ENCODE measurements around the gene MYO5A. TPM values are rescaled to one million over a fixed set of nuclear protein-coding genes. Genes with fewer than 3 reads are reported as not detected.

Gene MYO5A
- total RNA-seq, 1 experiment from 2014 or later, result 9.9 TPM

GRCh38 chr15:52369455-52369854 is 159.2 kb downstream of the MYO5A start:
- H3K4me3 ChIP-seq (ENCODE audit: low read depth, low read length), result no peak overlapping the region
- no peaks in the 10 kb centered on the region for H3K36me3 ChIP-seq (ENCODE audit: control insufficient read depth, insufficient read depth, low read length)
- Mint-ChIP-seq H3K4me3 (ENCODE audit: unreplicated experiment) (no peak overlapping the region), H3K27me3 (ENCODE audit: insufficient read depth, unreplicated experiment) (no peaks in the 10 kb centered on the region), H3K36me3 (ENCODE audit: insufficient read depth, unreplicated experiment) (no peaks in the 10 kb centered on the region), H3K9me3 (ENCODE audit: unreplicated experiment) (no peaks in the 10 kb centered on the region), H3K27ac (ENCODE audit: unreplicated experiment) (no peak overlapping the region), H3K4me1 (ENCODE audit: low read depth, unreplicated experiment) (peaks cover 13% of the 10 kb centered on the region)
- intact Hi-C loops (cut with micrococcal nuclease; ENCODE audit: unreplicated experiment), result no loop called here
- DNase-seq, result no peak
- CTCF ChIA-PET, result no interaction called here
- no peak for TF ChIP-seq CTCF (IDR thresholded peaks at IDR 0.05; ENCODE audit: insufficient read depth in 1 of 2, low read depth in 1 of 2, low read length in 1 of 2, severe bottlenecking in 1 of 2, unreplicated experiment in 1 of 2)
- H3K9me3 ChIP-seq, result no peaks in the 10 kb centered on the region
- no TSS peak for BruUV-seq (replicated peaks)
- no peaks in the 10 kb centered on the region for H3K4me1 ChIP-seq
- no peaks in the 10 kb centered on the region for H3K27me3 ChIP-seq (replicated peaks; ENCODE audit: control insufficient read depth, insufficient read depth, low read length)
- POLR2A ChIA-PET, result no interaction called here

- Mint-ChIP-seq H3K4me1 (ENCODE audit: low read depth, unreplicated experiment) (peaks cover 13% of the 10 kb centered on the region), H3K27ac (ENCODE audit: unreplicated experiment) (peak overlapping the region; percentile 65), H3K9me3 (ENCODE audit: unreplicated experiment) (no peaks in the 10 kb centered on the region), H3K36me3 (ENCODE audit: insufficient read depth, unreplicated experiment) (no peaks in the 10 kb centered on the region), H3K4me3 (ENCODE audit: unreplicated experiment) (no peak overlapping the region), H3K27me3 (ENCODE audit: insufficient read depth, unreplicated experiment) (no peaks in the 10 kb centered on the region)
- POLR2A ChIA-PET, result no interaction called here
- H3K9me3 ChIP-seq, result no peaks in the 10 kb centered on the region
- H3K4me3 ChIP-seq (ENCODE audit: low read depth, low read length), result no peak overlapping the region
- intact Hi-C loops (cut with micrococcal nuclease; ENCODE audit: unreplicated experiment), result no loop called here
- no peak for TF ChIP-seq CTCF (IDR thresholded peaks at IDR 0.05; ENCODE audit: insufficient read depth in 1 of 2, low read depth in 1 of 2, low read length in 1 of 2, severe bottlenecking in 1 of 2, unreplicated experiment in 1 of 2)
- CTCF ChIA-PET, result no interaction called here
- H3K36me3 ChIP-seq (ENCODE audit: control insufficient read depth, insufficient read depth, low read length), result no peaks in the 10 kb centered on the region
- no peaks in the 10 kb centered on the region for H3K27me3 ChIP-seq (replicated peaks; ENCODE audit: control insufficient read depth, insufficient read depth, low read length)
- H3K4me1 ChIP-seq, result no peaks in the 10 kb centered on the region
- BruUV-seq (replicated peaks), result no TSS peak
- no peak for DNase-seq
Measured at GRCh38 chr15:52369030-52369429, 159.7 kb downstream of the MYO5A start.

- Histone ChIP-seq H3K36me3 (ENCODE audit: control insufficient read depth, insufficient read depth, low read length) (no peaks in the 10 kb centered on the region), H3K4me1 (no peaks in the 10 kb centered on the region), H3K27me3 (replicated peaks; ENCODE audit: control insufficient read depth, insufficient read depth, low read length) (no peaks in the 10 kb centered on the region), H3K9me3 (no peaks in the 10 kb centered on the region), H3K4me3 (ENCODE audit: low read depth, low read length) (no peak overlapping the region)
- Mint-ChIP-seq H3K9me3 (ENCODE audit: unreplicated experiment) (no peaks in the 10 kb centered on the region), H3K27me3 (ENCODE audit: insufficient read depth, unreplicated experiment) (no peaks in the 10 kb centered on the region), H3K27ac (ENCODE audit: unreplicated experiment) (peak overlapping the region; percentile 65), H3K4me3 (ENCODE audit: unreplicated experiment) (no peak overlapping the region), H3K36me3 (ENCODE audit: insufficient read depth, unreplicated experiment) (no peaks in the 10 kb centered on the region), H3K4me1 (ENCODE audit: low read depth, unreplicated experiment) (peaks cover 13% of the 10 kb centered on the region)
- DNase-seq, result peak in 1 of 2 experiments; percentile 15
- intact Hi-C loops (cut with micrococcal nuclease; ENCODE audit: unreplicated experiment), result no loop called here
- TF ChIP-seq CTCF (IDR thresholded peaks at IDR 0.05; ENCODE audit: insufficient read depth in 1 of 2, low read depth in 1 of 2, low read length in 1 of 2, severe bottlenecking in 1 of 2, unreplicated experiment in 1 of 2), result no peak
- BruUV-seq (replicated peaks), result no TSS peak
- ChIA-PET CTCF (no interaction called here), POLR2A (no interaction called here)
Measured at GRCh38 chr15:52368402-52368801, 160.3 kb downstream of the MYO5A start.
